GM19397 (cell line): ENCODE results near the gene GRID1.
"Not testable (repeated sequence)": the region's sequence is repeated elsewhere in the genome, so short reads cannot be mapped to it uniquely, and the experiment has no call there.

Source experiments
- ATAC-seq: cut with Tn5 transposase; IDR thresholded peaks from one replicate; pipeline ENCODE4 v1.9.1; 2021; ENCODE audit warnings: mild to moderate bottlenecking, moderate library complexity; ENCODE audit not compliant: unreplicated experiment

The GRID1 gene

GRCh38 chr10:86055928-86056327, 310.7 kb downstream of the GRID1 start:
- no peak for ATAC-seq

DNA sequence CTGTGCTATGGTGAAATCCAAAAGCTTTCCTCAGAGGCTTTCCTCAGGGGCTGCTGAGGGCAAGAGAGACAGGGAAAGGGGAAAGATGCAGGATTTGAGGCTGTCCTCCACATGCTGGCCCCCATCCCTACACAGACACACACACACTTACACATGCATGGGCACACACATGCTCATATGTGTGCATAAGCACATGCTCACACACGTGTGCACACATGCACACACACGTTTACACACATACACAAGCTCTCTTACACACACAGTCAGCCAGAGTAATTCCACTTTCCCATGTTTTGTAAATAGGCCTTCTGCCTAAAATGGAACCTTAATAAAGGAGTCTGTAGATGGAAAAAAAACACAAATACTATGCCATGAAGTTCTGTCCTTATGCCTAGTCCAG, 312.9 kb downstream of the GRID1 start:
- no peak for ATAC-seq

- ATAC-seq: no peak
Observed at GRCh38 chr10:86051586-86051985, 315.0 kb downstream of the GRID1 start.

- no peak for ATAC-seq
Observed at GRCh38 chr10:86049442-86049841, 317.2 kb downstream of the GRID1 start.

- ATAC-seq: no peak
Observed at GRCh38 chr10:86048973-86049372, 317.6 kb downstream of the GRID1 start.

DNA sequence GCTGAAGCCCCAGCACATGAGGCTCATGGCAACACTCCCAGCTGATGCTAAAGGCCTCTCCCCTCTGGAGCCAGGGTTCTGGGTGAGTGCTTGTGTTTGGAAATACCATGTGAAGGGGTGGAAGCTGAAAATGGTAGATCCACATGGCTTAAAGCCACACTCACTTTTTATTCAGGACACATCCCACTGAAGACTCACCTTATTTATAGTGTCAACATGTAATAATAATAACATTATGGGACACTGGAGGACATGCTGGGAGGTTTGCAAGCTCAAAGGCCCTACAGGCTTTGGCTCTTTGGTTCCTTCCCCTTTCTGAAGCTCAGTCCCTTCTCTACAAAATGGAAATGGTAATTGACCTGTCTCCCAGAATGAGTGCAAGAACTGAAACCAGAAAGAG, 318.0 kb downstream of the GRID1 start:
- ATAC-seq: no peak

DNA sequence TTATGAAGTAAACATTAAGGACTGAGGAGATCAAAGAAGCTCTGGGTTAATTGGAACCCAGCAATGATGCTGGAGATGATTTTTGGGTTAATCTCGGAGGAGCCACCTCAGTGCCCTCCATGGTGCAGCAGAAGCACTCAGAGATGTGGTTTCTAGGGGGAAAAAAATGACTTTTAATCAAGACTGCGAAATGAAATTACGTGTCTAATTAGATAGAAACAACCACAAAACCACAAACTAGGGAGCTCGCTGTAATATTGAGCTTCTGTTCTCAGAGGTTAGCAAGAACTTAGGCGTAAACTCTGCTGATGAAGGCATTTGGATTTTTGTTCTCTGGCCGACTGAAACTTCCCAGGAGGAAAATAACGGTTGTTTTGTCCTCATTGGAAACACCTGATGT, 319.0 kb downstream of the GRID1 start:
- no peak for ATAC-seq

DNA sequence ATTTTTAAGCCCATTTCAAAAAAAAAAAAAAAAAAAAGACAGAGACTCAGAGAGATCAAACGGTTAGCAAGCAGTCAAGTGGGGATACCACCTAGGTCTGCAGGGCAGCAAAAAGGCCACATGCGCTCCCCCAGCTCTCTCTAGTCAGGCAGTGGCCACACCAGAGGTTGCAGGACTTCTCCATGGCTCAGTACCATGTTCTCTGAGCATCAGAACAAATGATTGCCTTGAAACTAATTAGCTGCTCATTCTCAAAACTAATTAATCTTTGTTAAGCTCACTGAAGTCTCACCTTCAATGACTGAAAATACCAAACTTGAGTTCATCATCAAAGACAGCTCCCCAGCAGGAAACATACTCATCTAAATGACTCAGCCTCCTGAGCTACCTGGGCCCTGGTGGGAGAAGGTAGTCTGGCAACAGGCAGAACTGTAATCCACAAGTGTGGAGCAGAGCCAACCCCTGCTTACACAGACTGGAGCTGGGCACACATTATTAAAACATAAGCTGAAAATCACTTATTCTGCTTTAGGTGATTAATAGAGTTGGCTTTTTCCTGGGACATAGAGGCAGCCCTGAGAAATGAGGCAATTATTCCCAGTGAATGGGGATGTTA, 319.6 kb downstream of the GRID1 start:
- ATAC-seq: no peak

DNA sequence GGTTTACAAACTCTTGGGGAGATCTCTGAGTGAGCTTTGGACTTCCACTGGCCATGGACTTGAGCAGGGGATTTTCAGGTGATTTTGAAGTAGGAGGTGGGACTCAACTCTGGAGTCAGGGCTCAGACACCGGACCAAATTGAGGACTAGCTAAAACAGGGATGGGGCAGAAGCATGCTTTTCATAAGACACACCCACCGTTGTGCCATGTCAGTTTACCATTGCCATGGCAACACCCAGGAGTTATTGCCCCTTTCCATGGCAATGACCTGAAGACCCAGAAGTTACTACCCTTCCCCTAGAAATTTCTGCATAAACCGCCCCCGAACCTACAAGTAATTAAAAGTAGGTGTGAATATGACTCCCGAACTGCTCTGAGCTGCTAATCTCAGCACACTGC, 320.7 kb downstream of the GRID1 start:
- no peak for ATAC-seq

- no peak for ATAC-seq
Observed at GRCh38 chr10:86044029-86044428, 322.6 kb downstream of the GRID1 start.

- no peak for ATAC-seq
Observed at GRCh38 chr10:86043236-86043635, 323.4 kb downstream of the GRID1 start.

DNA sequence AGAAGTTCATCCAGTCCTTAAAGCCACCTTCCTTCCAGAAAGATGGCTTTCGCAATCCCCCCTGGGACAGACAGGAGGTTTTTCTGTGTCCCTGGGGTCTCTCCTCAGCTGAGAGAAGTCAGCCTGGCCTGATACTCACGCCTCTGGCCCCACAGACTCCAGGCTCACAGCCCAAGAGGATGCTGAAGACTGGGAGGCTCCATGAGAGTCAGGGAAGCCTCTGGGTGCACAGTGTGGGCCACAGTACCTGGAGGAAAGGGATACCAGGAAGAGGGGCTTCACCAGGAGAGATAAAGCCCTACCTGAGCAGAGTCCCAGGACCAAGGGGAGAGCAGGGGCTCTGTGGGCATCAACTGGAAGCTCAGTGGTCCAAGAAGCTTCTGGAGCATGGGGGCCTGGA, 324.4 kb downstream of the GRID1 start:
- no peak for ATAC-seq

GRCh38 chr10:86041116-86041515, 325.5 kb downstream of the GRID1 start:
- no peak for ATAC-seq

- no peak for ATAC-seq
Observed at GRCh38 chr10:86038371-86038770, 328.2 kb downstream of the GRID1 start.

DNA sequence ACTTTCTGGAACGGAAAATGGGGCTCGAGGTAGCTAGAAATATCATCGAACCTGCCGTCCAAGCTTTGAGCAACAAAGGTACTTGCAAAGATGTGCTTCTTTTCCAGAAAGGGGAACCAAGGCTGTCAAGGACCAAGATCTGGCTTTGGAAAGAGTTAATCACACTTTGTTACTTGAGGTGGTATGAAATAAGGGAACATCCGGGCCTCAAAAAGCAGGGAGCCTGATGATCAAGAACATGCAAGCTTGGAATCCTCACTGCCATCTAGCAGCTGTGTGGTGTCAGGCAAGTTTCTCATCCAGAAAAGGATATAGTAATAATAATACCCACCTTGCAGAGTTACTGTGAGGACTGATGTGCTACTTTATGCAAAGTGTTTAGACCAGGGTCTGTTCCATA, 329.5 kb downstream of the GRID1 start:
- no peak for ATAC-seq

DNA sequence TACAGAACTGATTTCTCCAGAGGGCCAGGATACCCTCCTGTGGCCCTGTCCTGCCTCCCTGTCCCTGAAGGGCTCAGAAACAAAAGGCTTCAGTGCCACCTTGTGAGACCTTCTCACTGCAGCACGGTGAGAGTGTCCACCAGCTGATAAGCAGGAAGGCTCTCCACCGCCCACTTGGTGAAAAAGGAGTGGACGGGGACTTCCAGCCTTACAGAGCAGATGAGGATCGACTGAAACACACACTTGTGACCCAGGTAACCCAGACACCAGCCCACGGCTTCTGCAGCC, 330.1 kb downstream of the GRID1 start:
- no peak for ATAC-seq

- no peak for ATAC-seq
Observed at GRCh38 chr10:86035791-86036543, 330.6 kb downstream of the GRID1 start.

DNA sequence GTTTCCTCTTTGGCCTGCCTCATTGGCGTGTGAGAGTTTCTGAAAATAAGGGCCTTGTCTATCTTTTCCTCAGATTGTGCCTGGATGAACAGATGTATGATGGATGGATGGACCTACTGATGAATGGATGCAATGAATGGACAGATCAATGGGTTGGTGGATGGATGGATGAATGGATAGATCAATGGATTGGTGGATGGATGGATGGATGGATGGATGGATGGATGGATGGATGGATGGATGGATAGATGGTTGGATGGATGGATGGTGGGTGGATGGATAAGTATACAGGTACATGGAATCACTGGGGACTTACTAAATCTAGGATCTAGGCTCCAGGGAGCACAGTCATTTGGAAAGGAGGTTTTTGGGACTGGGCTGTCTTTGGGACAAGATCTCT, 331.9 kb downstream of the GRID1 start:
- ATAC-seq: no peak

DNA sequence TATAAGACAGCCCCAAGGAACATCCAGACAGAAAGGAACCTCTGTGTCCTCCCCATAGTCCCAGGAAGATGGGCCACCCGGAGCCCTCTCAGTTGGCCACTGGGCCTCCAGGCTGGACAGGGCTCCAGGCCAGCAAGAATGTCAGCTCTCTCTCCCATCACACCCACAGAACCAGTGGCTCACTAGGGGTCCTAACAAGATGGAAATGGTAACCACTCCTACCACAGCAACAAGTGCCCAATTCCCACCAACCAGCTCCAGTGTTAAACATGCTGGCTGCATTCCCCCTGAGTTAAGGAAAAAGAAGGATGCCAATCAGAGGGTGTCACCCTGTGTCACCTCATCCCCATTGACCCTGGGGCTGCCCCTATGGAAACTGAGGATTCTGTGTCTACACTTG, 333.0 kb downstream of the GRID1 start:
- ATAC-seq: no peak

DNA sequence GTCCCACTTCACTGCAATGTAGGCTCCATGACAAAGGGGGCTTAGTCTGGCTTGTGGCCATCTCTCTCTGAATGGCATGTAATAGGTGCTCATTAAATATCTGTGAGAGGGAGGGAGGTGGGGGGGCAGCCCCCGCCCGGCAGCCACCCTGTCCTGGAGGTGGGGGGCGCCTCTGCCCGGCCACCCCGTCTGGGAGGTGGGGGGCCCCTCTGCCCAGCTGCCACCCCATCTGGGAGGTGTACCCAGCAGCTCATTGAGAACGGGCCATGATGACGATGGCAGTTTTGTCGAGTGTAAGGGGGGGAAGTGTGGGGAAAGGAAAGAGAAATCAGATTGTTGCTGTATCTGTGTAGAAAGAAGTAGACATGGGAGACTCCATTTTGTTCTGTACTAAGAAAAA, 334.5 kb downstream of the GRID1 start:
- ATAC-seq: not testable (repeated sequence)

- no peak for ATAC-seq
Observed at GRCh38 chr10:86030312-86030711, 336.3 kb downstream of the GRID1 start.

DNA sequence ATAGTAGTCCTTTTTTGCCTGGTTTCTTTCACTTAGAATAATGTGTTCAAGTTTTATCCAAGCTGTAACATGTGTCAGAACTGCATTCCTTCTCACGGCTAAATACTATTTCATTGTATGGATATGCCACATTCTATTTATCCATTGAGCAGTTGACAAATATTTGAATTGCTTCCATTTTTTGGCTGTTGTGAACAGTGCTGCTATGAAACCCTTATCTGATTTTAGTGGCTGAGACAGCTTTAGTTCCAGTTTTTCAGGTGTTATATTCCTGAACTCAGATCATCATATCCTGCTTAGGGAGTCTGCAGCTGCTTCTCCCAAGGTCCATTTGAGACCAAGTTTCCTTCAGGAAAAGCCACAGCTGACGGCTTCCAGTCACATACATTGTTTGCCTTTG, 339.2 kb downstream of the GRID1 start:
- ATAC-seq: no peak

GRCh38 chr10:86025509-86025908, 341.1 kb downstream of the GRID1 start:
- no peak for ATAC-seq
